Amygdala (tissue), 56 donors: ENCODE data around the gene HTR4.

Experiments used
- DNase-seq, 56 donors: peaks; one replicate each; lab custom pipeline; 2025; lab: John Stamatoyannopoulos, UW

Gene HTR4

DNA sequence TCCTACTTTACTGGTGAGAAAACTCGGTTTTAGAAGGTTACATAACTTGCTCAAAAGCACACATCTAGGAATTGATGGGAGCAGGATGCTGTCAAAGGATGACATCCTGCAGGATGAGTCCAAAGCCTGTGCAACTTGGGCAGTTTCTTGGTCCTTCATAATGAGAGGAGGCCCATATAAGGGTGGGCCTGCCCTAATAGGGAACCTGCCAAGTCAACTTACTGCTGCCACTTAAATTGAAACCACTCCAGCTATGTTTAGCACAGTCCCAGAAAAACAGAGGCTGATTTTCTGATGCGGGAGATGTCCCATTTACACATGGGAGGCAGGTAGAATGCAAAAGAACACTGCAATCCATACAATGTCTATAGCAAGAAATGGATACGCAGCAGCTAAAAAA, 208.7 kb downstream of the HTR4 start:
- no peak for DNase-seq

DNA sequence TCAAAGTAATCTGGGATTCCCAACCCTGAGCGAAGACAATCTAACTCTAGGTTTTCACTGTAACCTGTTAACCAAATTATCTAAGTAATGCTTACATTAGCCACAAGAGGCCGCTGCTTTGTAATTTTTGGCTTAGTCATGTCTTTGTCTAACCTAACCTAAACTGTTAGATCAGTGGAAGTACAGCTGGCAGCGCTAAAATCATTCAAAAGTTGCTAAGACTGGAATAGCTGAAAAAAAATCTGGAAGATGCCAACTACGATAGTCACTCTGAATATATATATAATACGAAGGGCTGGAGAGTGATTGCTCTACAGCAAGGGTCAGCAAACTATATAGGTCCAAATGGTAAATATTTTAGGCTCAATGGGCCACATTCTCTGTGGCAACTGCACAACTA, 210.3 kb downstream of the HTR4 start:
- DNase-seq = peak in 22 of 56 donors; percentile 2 to 72 (median 18)

DNA sequence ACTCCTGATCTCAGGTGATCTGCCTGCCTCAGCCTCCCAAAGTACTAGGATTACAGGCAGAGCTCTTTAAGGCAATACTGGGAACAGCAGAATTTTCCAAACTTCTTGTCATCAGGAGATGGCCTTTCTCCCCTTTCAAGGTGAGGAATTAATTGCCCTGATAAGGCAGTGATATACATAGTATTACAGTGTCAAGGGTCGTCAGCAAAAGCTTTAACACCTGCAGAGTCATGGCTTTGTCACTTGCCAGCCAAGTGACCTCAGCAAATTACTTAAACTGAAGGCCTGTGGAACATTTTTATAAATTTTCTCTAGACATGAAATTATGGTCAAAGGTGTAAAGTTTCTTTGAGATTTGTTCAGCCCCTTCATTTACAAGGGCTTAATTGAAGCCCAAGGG, 211.1 kb downstream of the HTR4 start:
- no peak for DNase-seq

DNA sequence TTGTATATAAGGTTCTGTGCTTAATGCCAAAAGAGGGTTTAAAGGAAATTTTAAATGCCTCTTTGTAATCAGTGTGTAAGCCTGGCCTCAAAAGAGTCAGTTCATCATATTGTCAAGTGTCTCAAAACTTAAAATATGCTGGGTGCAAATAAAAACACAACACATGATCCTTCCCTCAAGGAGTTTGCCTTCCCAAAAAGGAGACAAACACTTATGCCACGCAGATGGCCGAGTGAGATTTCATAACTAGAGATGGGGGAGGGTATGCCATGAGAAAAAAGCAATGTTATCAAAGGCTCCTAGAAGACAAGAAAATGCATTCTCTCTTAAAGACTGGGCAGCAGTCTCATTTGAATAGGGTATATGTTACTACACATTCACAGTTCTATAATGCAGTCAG, 215.4 kb downstream of the HTR4 start:
- no peak for DNase-seq

DNA sequence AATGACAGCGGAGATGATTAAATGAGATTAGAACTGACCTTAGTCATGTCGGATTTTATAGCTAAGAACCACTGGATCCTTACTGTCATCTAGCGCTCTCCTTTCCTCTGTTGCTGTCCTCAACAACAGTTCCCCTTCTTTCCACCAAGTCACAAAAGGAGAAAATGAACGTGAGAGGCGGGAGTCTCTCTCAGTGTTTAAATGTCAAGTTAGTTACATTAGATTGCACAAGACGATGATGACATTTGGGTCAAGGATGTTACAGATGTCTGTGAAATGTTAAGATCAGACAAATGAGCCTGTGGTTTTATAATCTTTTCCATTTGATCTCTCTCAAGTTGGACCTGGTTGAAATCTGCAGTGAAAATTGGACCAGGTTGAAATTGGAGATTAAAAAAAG, 217.1 kb downstream of the HTR4 start:
- DNase-seq = no peak

DNA sequence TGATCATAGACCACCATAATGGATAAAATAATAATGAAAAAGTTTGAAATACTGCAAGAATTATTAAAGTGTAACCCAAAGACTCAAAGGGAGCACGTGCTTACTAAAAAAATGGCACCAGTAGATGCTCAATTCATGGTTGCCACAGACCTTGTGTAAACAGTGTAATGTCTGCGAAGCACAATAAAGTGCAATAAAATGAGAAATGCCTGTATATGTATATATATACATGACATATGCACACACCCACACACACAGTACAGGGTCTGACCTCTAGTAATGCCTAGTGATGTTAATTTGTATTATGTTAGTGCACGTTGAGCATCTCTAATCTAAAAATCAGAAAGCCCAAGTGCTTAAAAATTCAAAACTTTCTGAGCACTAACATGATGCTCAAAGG, 218.3 kb downstream of the HTR4 start:
- no peak for DNase-seq

DNA sequence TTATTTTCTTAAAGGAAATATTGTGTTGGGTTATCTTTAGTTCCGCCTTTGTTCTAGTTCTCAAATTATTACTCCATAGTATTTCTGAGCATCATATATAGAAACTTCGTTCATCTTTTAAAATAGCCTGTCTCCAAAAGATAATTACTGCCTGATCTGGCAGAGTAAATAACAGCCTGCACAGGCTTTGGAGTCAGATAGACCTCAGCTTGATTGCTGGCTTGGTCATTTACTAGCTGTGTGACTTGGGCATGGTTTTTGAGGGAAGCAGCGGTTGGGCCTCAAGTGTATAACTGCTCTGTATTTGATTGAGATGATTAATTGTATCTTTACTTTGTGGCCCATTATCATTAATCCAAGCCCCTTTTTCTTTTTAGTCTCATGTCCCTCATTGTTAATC, 220.5 kb downstream of the HTR4 start:
- DNase-seq = no peak
